Measurements from ENCODE around the gene BPIFB3. TPM values are rescaled to one million over a fixed set of nuclear protein-coding genes. Genes with fewer than 3 reads are reported as not detected.

The BPIFB3 gene
- total and polyA plus RNA-seq, 2 of the 13 experiments (the other 11 are each of a cell fraction or from before 2014, with no cell fraction given), result 0.09 TPM; not detected in 1

DNA sequence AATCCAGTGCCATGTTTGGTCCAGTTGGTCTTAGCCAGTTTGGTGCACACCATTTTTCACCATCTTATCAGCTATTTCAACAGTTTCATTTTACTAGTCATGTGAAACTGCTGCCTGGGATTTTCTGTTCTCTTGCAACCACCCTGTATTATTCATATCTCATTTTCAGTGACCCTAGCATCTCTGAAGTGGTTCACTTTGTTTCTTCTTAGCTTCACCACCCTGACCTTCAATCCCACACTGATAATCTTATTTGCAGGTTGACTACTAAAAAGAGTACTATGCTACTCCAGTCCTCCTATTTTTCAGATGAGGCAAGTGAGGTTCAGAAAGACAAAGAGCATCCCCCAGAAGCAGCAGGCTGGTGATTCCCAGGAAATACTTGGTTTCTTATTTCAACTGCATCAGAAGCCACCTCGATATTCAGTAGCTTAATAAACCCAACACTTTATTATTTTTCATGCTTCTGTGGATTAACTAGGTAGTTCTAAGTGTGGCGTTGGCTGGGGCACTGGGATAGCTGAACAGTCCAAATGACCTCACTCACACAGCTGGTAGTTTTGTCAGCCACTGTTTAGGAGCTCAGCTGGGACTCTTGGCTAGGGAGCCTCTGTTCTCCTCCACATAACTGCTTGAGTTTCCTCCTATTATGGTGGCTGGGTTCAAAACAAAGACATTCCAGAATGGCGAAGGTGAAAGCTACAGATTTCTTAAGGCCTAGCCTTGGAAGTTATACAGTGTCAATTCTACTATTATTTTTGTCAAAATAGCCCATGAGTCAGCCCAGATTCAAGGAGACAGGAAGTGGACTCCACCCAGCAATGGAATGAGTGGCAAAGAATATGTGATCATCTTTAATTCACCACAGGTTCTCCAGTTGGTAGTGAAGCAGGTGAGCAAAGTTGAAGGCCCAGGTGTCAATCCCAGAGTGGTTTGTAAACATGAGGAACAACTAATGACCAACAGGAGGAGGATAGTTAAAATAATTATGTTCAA lies 66.3 kb downstream of the BPIFB3 start:
- in situ Hi-C loops (cut with HindIII; ENCODE audit: extremely low pct_ligation_motif_present, low pct_unique_long_range_greater_than_20kb), result no loop called here
- TF ChIP-seq ZNF205 (CRISPR knock-in tag; IDR thresholded peaks at IDR 0.05), result no peak
- TF ChIP-seq ZNF12 (CRISPR knock-in tag; IDR thresholded peaks at IDR 0.05), result no peak
- TF ChIP-seq ZNF556 (CRISPR knock-in tag; IDR thresholded peaks at IDR 0.05; ENCODE audit: borderline replicate concordance), result no peak
- no peak for TF ChIP-seq ARID2 (CRISPR knock-in tag; IDR thresholded peaks at IDR 0.05; ENCODE audit: borderline replicate concordance)
- no peak for TF ChIP-seq BRD4 (CRISPR knock-in tag; IDR thresholded peaks at IDR 0.05)
- TF ChIP-seq ZC3H13 (CRISPR knock-in tag; IDR thresholded peaks at IDR 0.05), result no peak
- TF ChIP-seq JUN (CRISPR knock-in tag; IDR thresholded peaks at IDR 0.05), result no peak
- no peak for TF ChIP-seq ZNF280B (CRISPR knock-in tag; IDR thresholded peaks at IDR 0.05; ENCODE audit: borderline replicate concordance)
- no peak for TF ChIP-seq LBX2 (CRISPR knock-in tag; IDR thresholded peaks at IDR 0.05; ENCODE audit: borderline replicate concordance)
- no peak for TF ChIP-seq ZGPAT (CRISPR knock-in tag; IDR thresholded peaks at IDR 0.05)
- TF ChIP-seq YY1 (IDR thresholded peaks at IDR 0.05; ENCODE audit: insufficient read depth, insufficient replicate concordance, low read depth, low read length), result no peak
- TF ChIP-seq, protein P1, sequence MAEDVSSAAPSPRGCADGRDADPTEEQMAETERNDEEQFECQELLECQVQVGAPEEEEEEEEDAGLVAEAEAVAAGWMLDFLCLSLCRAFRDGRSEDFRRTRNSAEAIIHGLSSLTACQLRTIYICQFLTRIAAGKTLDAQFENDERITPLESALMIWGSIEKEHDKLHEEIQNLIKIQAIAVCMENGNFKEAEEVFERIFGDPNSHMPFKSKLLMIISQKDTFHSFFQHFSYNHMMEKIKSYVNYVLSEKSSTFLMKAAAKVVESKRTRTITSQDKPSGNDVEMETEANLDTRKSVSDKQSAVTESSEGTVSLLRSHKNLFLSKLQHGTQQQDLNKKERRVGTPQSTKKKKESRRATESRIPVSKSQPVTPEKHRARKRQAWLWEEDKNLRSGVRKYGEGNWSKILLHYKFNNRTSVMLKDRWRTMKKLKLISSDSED (CRISPR knock-in tag; IDR thresholded peaks at IDR 0.05), result no peak
- TF ChIP-seq, protein P2, sequence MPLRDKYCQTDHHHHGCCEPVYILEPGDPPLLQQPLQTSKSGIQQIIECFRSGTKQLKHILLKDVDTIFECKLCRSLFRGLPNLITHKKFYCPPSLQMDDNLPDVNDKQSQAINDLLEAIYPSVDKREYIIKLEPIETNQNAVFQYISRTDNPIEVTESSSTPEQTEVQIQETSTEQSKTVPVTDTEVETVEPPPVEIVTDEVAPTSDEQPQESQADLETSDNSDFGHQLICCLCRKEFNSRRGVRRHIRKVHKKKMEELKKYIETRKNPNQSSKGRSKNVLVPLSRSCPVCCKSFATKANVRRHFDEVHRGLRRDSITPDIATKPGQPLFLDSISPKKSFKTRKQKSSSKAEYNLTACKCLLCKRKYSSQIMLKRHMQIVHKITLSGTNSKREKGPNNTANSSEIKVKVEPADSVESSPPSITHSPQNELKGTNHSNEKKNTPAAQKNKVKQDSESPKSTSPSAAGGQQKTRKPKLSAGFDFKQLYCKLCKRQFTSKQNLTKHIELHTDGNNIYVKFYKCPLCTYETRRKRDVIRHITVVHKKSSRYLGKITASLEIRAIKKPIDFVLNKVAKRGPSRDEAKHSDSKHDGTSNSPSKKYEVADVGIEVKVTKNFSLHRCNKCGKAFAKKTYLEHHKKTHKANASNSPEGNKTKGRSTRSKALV (CRISPR knock-in tag; IDR thresholded peaks at IDR 0.05), result no peak
- no peak for TF ChIP-seq ELF3 (CRISPR knock-in tag; IDR thresholded peaks at IDR 0.05)
- ChIA-PET CTCF (ENCODE audit: low intra/inter-chr PET ratio, low total read pairs) (no interaction called here), POLR2A (no interaction called here)
- H3K4me3 ChIP-seq (replicated peaks in 1 of 3; ENCODE audit: insufficient read depth in 1 of 3, low read depth in 2 of 3, low read length in 3 of 3), result no peak overlapping the region
- H3K79me2 ChIP-seq (ENCODE audit: insufficient read depth, low read length), result no peaks in the 10 kb centered on the region
- no peak overlapping the region for H3K9ac ChIP-seq (ENCODE audit: insufficient read depth, low read depth, low read length)
- no peak overlapping the region for H3K27ac ChIP-seq (ENCODE audit: extremely low read length, insufficient read depth, low read length)
- WGBS (ENCODE audit: low lambda C conversion rate), result 3% methylated on average over 3 of the region's 3 CpGs
- no peaks in the 10 kb centered on the region for H3K4me1 ChIP-seq (ENCODE audit: insufficient read depth, low read length)
- no TSS peak for BruUV-seq (replicated peaks)
- H3K36me3 ChIP-seq (replicated peaks in 1 of 2; ENCODE audit: control insufficient read depth in 1 of 2, insufficient read depth in 2 of 2, low read length in 2 of 2), result no peaks in the 10 kb centered on the region
- no peak overlapping the region for H3K4me2 ChIP-seq (ENCODE audit: low read depth, low read length)
- no peak overlapping the region for H2AFZ ChIP-seq (ENCODE audit: low read length)
- peaks cover 0 to 9% of the 10 kb centered on the region in 2 experiments; a peak in 1 of 5 replicates for H3K27me3 ChIP-seq (ENCODE audit: control insufficient read depth in 1 of 2, insufficient read depth in 2 of 2, low read length in 2 of 2)
- intact Hi-C loops (cut with micrococcal nuclease; ENCODE audit: unreplicated experiment), result no loop called here
- ATAC-seq, result no peak
- no peaks in the 10 kb centered on the region for H3K9me3 ChIP-seq (ENCODE audit: low read length)
- DNase-seq (ENCODE audit: low spot score), result no peak
- no peak for FAIRE-seq
- H4K20me1 ChIP-seq (ENCODE audit: insufficient read depth, low read length), result no peaks in the 10 kb centered on the region
